Brain microvascular endothelial cell (primary cell): ENCODE data around the gene ENPP1.
"Not testable (repeated sequence)": the region's sequence is repeated elsewhere in the genome, so short reads cannot be mapped to it uniquely, and the experiment has no call there.

Experiments
- DNase-seq: peaks from one replicate; pipeline ENCODE4 v3.0.0-alpha.2; 2020
- H3K27ac ChIP-seq: fragments of 250-450 bp; sonication (Bioruptor Pico); 2 replicates; pipeline ENCODE4 v1.5.1; 2020; ENCODE audit warnings: mild to moderate bottlenecking, moderate library complexity
- H3K27me3 ChIP-seq: fragments of 250-450 bp; sonication (Bioruptor Pico); replicated peaks from 2 replicates; pipeline ENCODE4 v1.5.1; 2020; ENCODE audit warnings: mild to moderate bottlenecking
- H3K36me3 ChIP-seq: fragments of 250-450 bp; sonication (Bioruptor Pico); replicated peaks from 2 replicates; pipeline ENCODE4 v1.5.1; 2020; ENCODE audit warnings: mild to moderate bottlenecking
- H3K4me3 ChIP-seq: 2 replicates; pipeline ENCODE4 v1.5.1; 2011; ENCODE audit warnings: low read depth, mild to moderate bottlenecking, control low read depth, low read length, moderate library complexity
- in situ Hi-C: cut with HindIII; loops from 2 replicates; pipeline ENCODE4 v1.10.0; 2017; ENCODE audit warnings: low sequenced_read_pairs, low pct_ligation_motif_present
- TF ChIP-seq, protein P1 (sequence below): IDR thresholded peaks from 2 replicates; pipeline ENCODE4 v1.5.1; 2011; ENCODE audit warnings: low read depth, mild to moderate bottlenecking, moderate library complexity, low read length, control low read depth, inconsistent platforms; ENCODE audit errors: missing control alignments

The ENPP1 gene

DNA sequence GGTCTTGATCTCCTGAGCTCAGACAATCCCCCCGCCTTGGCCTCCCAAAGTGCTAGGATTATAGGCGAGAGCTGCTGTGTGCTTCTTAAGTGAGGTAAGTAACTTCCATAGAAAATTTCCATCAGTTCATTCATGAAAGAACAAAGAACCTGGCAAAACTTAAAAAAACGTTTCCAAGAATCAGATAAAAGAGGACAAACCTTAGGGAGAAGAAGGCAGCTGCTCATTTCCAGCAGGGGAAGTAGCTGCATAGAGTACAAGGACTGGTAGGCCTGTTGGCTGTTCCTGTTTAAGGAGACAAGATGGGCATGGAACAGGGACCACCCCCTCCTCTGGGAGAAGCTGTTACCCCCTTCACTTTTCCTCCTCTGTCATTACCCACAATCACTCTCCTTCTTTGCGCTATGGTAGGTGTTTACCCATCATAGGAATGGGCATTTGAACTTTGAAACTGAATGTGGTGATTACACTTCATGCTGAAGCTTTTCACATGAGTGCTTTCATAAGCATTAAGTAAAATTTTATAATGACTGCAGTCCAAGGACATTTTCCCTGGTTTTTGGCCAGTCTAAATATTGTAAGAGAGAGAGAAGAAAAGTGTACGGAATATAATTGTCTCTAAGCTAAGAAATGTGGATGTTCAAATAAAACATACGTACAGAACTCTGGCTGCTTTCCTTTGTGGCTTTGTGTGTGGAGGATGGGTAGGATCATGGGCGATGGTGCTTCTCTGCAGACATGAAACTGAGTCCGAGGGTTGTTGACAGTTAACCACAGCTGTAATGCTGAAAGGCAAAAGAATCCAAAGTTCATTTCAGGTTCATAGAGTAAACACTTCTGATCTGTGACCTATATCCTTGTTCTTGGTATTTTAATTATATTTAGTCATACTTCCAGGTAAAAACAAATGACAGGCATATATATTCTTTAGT is 86.9 kb downstream of the ENPP1 start:
- DNase-seq: no peak
- TF ChIP-seq, protein P1, sequence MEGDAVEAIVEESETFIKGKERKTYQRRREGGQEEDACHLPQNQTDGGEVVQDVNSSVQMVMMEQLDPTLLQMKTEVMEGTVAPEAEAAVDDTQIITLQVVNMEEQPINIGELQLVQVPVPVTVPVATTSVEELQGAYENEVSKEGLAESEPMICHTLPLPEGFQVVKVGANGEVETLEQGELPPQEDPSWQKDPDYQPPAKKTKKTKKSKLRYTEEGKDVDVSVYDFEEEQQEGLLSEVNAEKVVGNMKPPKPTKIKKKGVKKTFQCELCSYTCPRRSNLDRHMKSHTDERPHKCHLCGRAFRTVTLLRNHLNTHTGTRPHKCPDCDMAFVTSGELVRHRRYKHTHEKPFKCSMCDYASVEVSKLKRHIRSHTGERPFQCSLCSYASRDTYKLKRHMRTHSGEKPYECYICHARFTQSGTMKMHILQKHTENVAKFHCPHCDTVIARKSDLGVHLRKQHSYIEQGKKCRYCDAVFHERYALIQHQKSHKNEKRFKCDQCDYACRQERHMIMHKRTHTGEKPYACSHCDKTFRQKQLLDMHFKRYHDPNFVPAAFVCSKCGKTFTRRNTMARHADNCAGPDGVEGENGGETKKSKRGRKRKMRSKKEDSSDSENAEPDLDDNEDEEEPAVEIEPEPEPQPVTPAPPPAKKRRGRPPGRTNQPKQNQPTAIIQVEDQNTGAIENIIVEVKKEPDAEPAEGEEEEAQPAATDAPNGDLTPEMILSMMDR: no peak
- Histone ChIP-seq H3K36me3 (no peaks in the 10 kb centered on the region), H3K27me3 (no peaks in the 10 kb centered on the region), H3K27ac (no peak overlapping the region), H3K4me3 (no peak overlapping the region)
- in situ Hi-C loops: loop anchor here (10.0 kb wide), 1 partner anchor 210 kb away; no protein-coding TSS in a partner anchor

GRCh38 chr6:131897050-131897435 is 89.2 kb downstream of the ENPP1 start:
- TF ChIP-seq, protein P1: no peak
- in situ Hi-C loops: loop anchor here (10.0 kb wide), 1 partner anchor 212 kb away; no protein-coding TSS in a partner anchor
- Histone ChIP-seq H3K36me3 (no peaks in the 10 kb centered on the region), H3K4me3 (no peak overlapping the region), H3K27me3 (no peaks in the 10 kb centered on the region), H3K27ac (no peak overlapping the region)
- no peak for DNase-seq

DNA sequence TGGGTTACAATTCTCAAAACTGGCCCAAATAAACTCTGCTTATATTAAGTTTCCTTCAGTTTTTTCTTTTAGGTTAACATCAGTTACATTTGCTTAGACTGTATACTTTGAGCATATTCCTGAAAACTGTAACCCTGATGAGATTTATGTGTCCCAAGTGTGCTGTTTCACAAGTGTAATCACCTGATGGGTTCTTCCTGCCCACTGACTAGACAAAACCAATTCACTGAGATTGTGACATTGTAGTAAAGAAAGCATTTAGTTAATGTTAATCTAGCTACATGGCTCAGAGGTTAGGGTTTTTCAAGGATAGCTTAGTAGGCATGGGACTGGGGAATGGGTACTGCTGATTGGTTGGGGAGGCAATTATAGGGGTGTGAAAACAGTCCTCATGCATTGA is 89.8 kb downstream of the ENPP1 start:
- no peaks in the 10 kb centered on the region for H3K27me3 ChIP-seq
- in situ Hi-C loops: loop anchor here (10.0 kb wide), 1 partner anchor 213 kb away; no protein-coding TSS in a partner anchor
- TF ChIP-seq, protein P1: no peak
- no peak overlapping the region for H3K27ac ChIP-seq
- no peak for DNase-seq
- H3K4me3 ChIP-seq: no peak overlapping the region
- H3K36me3 ChIP-seq: no peaks in the 10 kb centered on the region

GRCh38 chr6:131898718-131899117 is 90.9 kb downstream of the ENPP1 start:
- TF ChIP-seq, protein P1: no peak
- Histone ChIP-seq H3K36me3 (no peaks in the 10 kb centered on the region), H3K4me3 (no peak overlapping the region), H3K27ac (no peak overlapping the region), H3K27me3 (no peaks in the 10 kb centered on the region)
- no peak for DNase-seq
- in situ Hi-C loops: loop anchor here (10.0 kb wide), 1 partner anchor 214 kb away; no protein-coding TSS in a partner anchor

- no peak for DNase-seq
Measured at GRCh38 chr6:131900231-131900630, 92.4 kb downstream of the ENPP1 start.

DNA sequence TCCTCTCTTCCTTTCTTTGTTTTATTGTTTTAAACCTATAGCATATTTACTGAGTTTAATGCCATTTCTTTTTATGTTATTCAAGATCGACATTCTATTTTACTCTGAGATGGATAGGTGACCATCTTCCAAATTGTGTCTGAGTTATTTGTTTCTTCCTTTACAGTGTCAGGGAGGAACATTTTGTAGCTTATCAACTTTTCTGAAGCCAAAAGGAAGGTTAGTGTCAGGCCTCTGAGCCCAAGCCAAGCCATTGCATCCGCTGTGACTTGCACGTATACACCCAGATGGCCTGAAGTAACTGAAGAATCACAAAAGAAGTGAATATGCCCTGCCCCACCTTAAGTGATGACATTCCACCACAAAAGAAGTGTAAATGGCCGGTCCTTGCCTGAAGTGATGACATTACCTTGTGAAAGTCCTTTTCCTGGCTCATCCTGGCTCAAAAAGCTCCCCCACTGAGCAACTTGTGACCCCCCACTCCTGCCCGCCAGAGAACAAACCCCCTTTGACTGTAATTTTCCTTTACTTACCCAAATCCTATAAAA is 93.6 kb downstream of the ENPP1 start:
- H3K36me3 ChIP-seq, H3K27me3 ChIP-seq, in situ Hi-C loops, H3K27ac ChIP-seq, DNase-seq, H3K4me3 ChIP-seq: not testable (repeated sequence)

More at GRCh38 chr6:131900231-131900630, 92.4 kb downstream of the ENPP1 start:
- Histone ChIP-seq H3K36me3 (no peaks in the 10 kb centered on the region), H3K27ac (no peak overlapping the region), H3K4me3 (no peak overlapping the region), H3K27me3 (no peaks in the 10 kb centered on the region)
- in situ Hi-C loops: no loop called here
- TF ChIP-seq, protein P1: no peak

- H3K4me3 ChIP-seq, H3K27ac ChIP-seq, H3K27me3 ChIP-seq, in situ Hi-C loops, DNase-seq, H3K36me3 ChIP-seq: not testable (repeated sequence)
Measured at GRCh38 chr6:131903734-131904133, 95.9 kb downstream of the ENPP1 start.

- H3K27ac ChIP-seq, H3K36me3 ChIP-seq, H3K27me3 ChIP-seq, H3K4me3 ChIP-seq, DNase-seq, in situ Hi-C loops: not testable (repeated sequence)
Measured at GRCh38 chr6:131908787-131909186, 101.0 kb downstream of the ENPP1 start.
